Fibroblast of skin of right biceps (primary cell): ENCODE results near the gene UNC13B.
"Not testable (repeated sequence)": the region's sequence is repeated elsewhere in the genome, so short reads cannot be mapped to it uniquely, and the experiment has no call there.

Experiments
- DNase-seq: peaks from one replicate; pipeline ENCODE4 v3.0.0-alpha.2; 2013

The UNC13B gene

GRCh38 chr9:35161713-35162604 lies at the start of gene UNC13B:
UNC13B (plus strand) TSS chr9:35162009; CDS start chr9:35162284, 275 bp downstream.
- peak; percentile 94 for DNase-seq

DNA sequence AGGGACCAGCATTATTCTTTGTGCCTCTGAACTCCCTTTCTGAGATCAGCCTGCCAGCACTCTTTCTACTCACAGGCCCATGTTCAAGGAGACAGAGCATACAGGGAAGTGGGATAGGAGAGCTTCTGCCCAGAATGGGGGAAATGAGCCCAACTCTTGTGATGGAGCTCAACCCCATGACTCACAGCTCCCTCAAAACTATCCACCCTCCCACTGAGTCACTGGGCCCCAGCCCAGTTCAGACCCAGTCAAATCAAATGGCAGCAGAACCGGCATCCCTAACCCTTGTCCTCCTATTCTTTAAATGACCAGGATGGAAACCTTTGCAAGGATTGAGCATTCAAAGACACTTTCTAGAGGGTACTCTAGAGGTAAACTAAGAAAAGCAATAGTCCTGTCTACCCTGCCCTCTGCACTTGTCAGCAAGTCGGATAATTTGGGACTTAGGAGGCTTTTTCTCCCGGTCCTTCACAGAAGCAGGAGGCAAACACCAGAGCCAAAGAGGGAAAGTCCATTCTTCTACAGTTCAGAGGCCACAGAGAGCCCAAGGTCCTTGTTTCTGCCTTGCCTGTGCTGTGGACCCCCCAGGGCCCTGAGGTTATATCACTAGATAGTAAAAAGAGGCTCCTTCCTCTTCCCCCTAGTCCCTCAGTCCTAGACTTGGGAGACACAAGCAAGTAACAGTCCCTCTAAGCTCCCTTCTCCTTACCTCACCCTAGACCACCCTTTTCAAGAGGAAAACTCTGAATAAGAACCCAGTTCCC lies 49.4 kb upstream of the UNC13B start:
- peak; percentile 79 for DNase-seq

DNA sequence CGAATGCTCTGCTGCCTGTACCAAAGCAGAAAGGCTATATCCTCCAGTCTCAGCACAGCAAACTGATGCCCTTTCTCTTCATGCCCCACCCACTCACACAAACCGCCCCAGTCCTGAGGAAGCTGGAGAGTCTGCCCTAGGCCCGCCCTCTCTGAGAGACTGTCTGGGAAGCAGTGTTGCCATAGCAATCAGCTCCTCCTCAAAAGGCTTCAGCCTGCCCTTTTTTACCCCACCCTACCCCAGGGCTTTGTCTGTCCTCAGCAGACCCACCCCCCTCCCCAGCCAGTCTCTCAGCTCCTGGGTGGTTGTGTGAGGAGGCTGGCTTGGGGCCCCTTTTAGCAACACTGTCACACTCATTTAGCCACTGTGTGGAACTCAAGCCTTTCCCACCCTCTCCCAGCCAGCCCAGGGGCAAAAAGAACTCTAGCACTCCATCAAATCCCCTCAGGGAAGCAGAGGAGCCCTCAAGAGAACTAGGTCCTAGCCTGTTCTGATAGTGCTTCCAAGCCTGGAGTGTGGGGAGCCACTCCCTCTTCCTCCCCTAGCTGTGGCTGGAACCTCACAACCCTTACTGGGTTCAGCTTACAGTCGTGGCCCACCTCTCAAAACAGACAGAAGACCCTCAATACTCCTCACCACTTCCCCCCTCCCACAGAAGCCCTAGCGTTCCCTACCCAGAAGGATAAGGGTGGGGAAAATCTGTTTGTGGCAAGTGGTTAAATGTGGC lies 47.5 kb upstream of the UNC13B start:
- DNase-seq = peak; percentile 98

DNA sequence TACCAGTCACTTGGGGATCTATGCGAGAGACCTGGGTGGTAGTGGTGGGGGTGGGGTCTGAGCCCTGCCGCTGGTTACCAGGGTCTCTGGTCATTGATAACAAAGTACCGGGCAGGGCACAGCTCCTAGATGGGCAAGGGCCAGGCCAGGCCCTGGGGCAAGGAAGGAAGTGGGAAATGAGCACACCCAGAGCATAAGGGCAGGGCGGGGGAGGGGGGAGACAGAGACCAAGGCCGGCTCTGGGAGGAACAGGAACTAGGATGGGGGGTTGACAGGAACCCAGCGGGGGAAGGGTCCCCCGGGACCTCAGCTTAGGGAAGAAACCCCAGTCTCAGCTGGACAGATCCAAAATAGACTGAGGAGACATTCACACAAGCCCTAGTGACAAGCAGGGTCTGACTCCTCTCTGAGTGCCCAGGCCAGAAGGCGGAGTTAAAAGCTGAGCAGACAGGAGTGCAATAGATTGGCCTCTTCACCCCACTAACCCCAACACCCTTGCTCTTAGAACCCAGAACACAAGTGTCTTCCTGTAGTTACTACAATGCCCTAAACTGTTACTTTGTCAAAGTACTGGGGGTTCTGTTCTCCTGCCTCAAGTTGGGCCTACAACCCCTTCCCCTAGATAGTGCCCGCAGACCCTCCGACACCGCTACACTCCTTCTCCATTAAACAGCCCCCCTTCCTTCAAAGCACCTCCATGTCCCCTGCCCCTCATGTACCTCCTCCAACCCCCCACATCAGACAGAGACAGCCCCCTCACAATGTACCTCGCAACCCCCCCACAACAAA lies 46.8 kb upstream of the UNC13B start:
- peak; percentile 73 for DNase-seq

DNA sequence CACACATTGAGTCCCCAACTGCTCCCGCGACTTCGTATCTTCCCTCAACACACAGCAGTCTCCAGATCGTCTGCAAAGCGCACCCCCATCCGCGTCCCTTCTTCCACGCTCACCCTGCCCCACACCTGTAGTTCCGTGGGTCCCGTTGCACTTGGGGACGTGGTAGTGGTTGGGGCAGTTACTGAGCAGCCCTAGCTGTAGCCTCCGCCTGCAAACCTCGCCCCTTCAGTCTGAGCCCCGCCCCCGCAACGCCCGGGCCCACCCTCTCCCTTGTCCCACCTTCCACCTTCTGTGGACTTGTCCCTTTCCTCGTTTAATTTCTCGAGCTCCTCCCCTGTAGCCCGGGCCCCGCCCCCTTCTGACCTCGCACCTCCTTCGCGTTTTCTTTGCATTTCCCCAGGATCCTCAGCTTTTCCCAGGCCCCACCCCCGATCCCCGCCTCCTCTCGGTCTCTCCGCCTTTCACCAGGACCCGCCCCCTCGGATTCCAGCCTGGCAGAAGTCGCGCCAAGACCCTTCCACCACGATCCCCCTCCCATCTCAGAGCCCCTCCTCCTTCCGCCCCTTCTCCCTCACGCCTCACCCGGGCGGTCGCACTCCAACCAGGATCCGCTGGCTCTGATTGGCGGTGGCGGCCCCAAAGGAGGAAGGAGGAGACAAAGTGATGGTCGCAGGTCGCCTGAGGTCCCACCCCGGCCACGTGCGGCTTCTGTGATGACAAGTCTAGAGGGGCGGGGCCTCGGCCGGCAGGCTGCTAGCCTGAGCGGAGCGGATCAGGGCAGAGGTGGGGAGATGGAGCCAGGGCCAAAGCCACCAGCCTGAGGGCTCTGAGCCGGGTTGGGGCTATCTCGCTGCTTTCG lies 45.9 kb upstream of the UNC13B start, which contains the start of gene ATOSB:
Gene ATOSB, minus strand, starts transcription at position 183 of the 859 bp plus-strand sequence. CDS start 7,588 bp downstream, outside the sequence.
- peak; percentile 98 for DNase-seq

DNA sequence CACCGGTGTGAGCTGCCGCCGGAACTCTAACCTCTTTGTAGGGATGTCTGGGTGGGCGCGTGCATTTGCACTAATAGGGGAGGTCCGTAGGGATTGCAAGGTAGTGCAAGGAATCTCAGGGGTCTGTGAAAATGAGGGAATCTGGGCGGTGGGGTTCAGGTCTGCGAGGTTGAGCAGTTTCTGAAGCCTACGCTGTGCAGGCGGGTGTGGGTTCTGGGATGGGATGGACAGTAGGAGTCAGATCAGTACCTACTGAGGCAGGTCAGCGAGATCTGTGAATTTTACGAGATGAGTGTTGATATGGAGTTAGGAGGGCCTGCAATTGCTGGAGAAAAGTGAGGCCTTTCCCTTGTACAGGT lies 45.3 kb upstream of the UNC13B start:
- DNase-seq = no peak

GRCh38 chr9:35116898-35117551 lies 44.8 kb upstream of the UNC13B start:
- peak; percentile 93 for DNase-seq

GRCh38 chr9:35134920-35135319 lies 26.9 kb upstream of the UNC13B start:
- no peak for DNase-seq

DNA sequence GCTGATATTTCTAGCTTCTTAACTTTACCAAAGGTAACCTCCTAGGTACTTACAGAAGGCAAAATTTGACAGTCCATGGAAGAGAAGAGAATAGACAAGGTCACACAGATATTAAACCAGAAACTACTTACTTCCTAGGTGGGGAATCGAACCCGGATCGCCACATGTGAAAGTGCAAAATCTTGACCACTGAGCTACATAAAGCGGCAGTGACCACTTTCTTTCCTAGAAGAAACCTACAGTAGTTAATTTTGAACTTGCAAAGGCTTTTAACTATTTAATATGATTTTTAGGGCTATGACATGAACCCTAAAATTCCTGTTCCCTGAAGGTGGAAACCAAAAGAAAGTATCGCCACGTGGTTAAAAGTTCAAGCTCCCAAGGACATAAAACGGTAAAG lies 25.8 kb upstream of the UNC13B start:
- DNase-seq = no peak

- DNase-seq = no peak
Measured at GRCh38 chr9:35136866-35137265, 24.9 kb upstream of the UNC13B start.

DNA sequence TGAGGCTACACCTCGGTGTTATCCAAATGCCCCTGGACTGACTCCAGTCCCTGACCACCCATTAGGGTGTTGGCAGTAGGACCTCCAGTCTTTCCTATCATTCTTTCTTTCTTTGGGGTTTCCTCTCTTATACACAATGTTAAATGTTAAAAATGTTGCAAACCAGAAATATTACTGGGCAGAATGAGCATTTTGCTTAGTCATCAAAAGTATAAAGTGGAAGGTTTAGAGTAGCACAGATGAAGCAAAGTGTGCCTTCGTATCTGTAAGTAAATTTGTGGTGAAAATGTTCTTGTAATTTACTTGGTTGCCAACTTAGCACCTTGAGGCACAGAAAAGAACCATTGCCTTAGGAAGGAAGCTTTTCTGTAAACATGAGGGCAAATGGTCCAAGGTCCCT lies 21.7 kb upstream of the UNC13B start:
- no peak for DNase-seq

DNA sequence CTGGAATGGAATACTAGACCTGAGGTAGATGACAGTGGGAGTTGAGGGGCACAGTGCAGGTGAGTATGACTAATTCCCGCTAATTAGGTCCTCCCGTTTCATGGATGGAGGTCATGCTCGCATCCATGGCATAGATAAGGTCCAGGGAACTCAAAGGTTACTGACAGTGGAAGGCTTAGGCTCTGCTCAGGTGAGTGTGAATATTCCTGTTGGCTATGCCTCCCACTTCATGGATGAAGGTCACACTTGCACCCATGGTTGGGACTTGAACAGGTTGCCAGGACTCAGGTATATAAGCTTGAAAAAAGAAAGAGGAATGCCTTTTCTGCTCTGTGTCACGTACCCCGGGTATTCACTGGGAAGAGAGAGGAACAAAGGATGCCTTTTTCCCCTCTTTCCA lies 19.8 kb upstream of the UNC13B start:
- DNase-seq = no peak

- not testable (repeated sequence) for DNase-seq
Measured at GRCh38 chr9:35147941-35148563, 13.8 kb upstream of the UNC13B start.

DNA sequence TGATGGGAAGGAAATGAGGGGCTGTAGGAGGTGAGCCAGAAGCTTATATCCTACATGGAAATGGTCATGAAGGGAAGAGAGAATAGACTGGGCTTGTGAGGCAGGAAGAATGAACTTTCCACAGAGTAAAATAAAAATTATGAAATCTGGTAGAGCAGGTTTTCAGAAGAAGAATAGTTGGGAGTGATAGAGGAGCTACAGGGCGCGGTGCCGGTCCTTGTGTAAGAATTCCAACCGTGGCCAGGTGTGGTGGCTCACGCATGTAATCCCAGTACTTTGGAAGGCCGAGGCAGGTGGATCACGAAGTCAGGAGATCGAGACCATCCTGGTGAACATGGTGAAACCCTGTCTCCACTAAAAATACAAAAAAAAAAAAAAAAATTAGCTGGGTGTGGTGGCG lies 8.9 kb upstream of the UNC13B start:
- DNase-seq = no peak

DNA sequence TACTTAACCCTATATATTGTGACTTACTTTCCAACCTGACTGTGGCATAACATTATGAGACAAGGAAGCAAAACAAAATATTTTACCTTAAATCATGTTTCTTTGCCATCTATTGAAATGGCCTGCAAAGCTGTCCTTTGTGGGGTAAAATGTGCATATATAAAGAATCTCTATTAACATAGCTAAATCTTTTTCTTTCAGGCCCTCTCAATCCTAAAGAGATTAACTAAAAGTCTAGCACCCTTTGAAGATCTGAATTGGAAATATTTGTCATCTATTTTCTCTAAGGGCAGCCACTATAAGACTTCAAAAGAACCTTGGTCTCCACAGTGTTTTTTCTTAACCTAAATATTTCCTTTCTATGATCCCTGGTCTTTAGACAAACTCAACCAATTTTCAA lies 5.0 kb upstream of the UNC13B start:
- DNase-seq = no peak

DNA sequence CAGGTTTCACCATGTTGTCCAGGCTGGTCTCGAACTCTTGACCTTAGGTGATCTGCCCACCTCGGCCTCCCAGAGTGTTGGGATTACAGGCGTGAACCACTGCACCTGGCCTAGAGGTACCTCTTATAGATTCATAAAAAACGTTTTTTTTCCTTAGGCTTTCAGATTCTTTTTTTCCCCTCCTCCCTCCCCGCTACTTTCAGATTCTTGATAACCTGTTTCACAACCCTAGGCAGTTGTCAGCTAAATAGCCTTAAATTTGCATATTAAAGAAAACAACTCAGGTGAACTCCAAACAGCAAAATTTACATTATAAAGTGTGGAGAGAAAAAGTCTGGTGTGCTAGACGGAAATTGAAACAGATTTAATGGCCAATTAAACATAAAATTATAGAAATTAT lies 4.0 kb upstream of the UNC13B start:
- not testable (repeated sequence) for DNase-seq

DNA sequence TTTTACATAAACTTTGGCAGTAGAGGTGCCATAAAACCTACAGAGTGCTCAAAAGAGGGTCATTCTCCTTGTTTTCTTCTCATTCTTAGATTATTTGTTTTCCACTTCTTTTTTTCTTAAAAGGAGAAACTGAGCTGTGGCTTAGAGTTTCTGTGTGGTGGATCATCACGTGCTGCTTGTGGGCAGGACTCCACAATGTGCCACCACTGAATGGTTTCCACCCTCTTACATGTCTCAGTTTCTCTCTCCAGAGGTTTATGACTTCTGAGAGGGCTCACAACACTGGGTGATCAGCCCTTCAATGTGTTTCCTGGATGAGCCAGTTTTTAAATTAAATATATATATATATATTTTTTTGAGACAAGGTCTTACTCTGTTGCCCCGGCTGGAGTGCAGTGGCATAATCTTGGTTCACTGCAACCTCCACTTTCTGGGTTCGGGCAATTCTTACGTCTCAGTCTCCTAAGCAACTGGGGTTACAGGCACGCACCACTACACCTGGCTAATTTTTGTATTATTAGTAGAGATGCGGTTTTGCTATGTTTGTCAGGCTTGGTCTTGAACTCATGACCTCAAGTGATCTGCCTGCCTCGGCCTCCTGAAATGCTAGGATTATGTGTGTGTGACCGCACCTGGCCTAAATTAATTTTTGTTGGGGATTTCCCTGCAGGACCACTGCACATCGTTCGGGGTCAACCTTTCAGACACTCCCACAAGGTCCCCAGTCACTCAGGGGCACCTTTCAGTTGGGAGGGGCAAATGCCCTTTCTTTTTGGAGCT lies 3.1 kb upstream of the UNC13B start:
- DNase-seq = no peak

DNA sequence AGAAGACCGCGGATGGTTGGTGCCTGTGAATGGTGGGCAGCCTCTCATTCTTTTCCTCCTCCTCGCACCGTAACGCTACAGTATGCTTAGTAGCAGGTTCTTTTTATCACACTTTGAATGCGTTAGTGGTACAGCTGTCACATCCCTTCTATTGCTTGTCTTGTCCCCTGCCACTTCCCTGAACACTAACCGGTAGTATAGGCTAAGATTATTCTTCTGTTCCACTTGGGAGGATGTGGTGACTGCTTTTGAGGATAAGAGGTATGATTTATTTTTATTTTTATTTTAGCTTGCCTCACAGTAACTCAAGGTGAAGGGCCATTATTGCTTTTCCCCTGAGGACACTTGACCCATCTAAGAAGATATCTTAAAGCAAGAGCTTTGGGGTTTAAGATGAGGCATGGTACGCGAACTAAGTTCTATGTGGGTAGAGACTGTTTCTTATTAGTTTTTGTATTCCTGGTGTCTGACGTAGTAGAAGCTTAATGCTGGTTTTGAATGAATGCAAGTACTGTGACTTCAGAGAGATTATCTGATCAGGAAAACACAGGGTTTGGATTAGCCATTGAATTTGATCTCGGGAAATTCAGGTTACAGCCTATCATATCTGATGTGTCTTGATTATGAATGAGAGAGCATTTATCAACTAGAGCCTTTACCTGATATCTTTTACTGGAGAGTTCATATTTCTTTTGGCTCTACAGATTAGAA lies 951 bp downstream of the UNC13B start:
- no peak for DNase-seq

DNA sequence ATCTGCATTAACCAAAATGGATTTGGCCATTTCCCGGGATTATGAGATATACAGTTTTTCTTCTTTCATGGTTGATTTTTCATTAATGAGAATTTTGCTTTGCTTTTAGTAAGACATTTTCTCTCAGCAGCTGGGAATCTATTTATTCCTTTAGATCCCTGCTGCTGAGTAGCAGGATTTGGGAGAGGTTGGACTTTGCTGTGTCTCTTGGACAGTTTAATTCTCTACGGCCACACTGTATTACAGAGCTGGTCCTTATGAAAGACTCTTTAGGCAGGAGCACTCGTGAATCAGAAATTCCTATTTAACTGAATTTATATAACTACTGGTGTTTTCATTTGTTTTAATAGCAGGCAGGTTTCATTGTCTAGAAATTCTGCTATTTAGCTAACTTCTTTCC lies 1.6 kb downstream of the UNC13B start:
- DNase-seq = no peak
